ENCODE results near the gene MAMLD1.

GRCh38 chrX:150323020-150323419 is 40.1 kb upstream of the MAMLD1 start:
- TF ChIP-seq CTCF (IDR thresholded peaks at IDR 0.05; ENCODE audit: insufficient read depth, low read length, poor library complexity, severe bottlenecking) (no peak), EZH2phosphoT487 (conservative IDR thresholded peaks at IDR 0.05; ENCODE audit: low read length) (no peak)

Data from SU-DHL-6 (cell line).